SU-DHL-6 (cell line): Measurements from ENCODE around the gene SYTL1.

Source experiments
- CTCF ChIP-seq: fragments of 200-600 bp; sonication (generic); IDR thresholded peaks from one replicate; pipeline ENCODE4 v1.5.1; 2017; ENCODE audit warnings: antibody characterized with exemption, mild to moderate bottlenecking, low read length, moderate library complexity; ENCODE audit not compliant: insufficient read depth, poor library complexity, severe bottlenecking
- EZH2phosphoT487 ChIP-seq: fragments of 200-600 bp; sonication (generic), shearing (Covaris generic); conservative IDR thresholded peaks from 2 replicates; pipeline ENCODE4 v1.6.1; 2018; ENCODE audit warnings: mild to moderate bottlenecking, antibody characterized with exemption, low read length, moderate library complexity, mixed read lengths

GRCh38 chr1:27350663-27351540 lies 9.1 kb downstream of the SYTL1 start:
- TF ChIP-seq EZH2phosphoT487 (no peak), CTCF (no peak)
